K562 (cell line): ENCODE measurements around the gene RPS10. TPM values are rescaled to one million over a fixed set of nuclear protein-coding genes. Genes with fewer than 3 reads are reported as not detected.

Experiments used
- ATAC-seq: fragments of 200-7000 bp; cut with Tn5 transposase; 3 replicates; pipeline ENCODE4 v1.9.1; 2020; ENCODE audit warnings: moderate library complexity
- BruUV-seq: library from RNA; stranded (reverse); fragments of 400-500 nt; replicated peaks from 2 replicates; lab custom pipeline; 2021; lab: Mats Ljungman, UMichigan
- CTCF ChIA-PET: fragments of 300-600 bp; formaldehyde crosslinking; extraction: SDS; loops from one replicate; lab custom pipeline; 2021; ENCODE audit warnings: low intra/inter-chr PET ratio; lab: Yijun Ruan, JAX
- POLR2A ChIA-PET: fragments of 300-600, 350-650 bp; sonication (Branson Sonifier 250); formaldehyde crosslinking; extraction: SDS; loops from one replicate; lab custom pipeline; 2021; ENCODE audit warnings: antibody characterized with exemption, inconsistent platforms; lab: Yijun Ruan, JAX
- DNase-seq, 4 experiments: peaks; one replicate each; pipeline versions ENCODE4 v3.0.0 to v3.0.0-alpha.2; 2011 to 2018; ENCODE audit warnings: low spot score in 3 of 4, mixed read lengths in 3 of 4; ENCODE audit errors: extremely low read depth in 1 of 4
- FAIRE-seq: peaks from 2 replicates; lab custom pipeline; 2011; peaks lifted over from hg19 to GRCh38; lab: Jason Lieb, UNC
- H2AFZ ChIP-seq: 2 replicates; pipeline ENCODE4 v1.6.0; 2011; ENCODE audit warnings: low read depth, low read length, control low read depth, inconsistent platforms
- H3K27ac ChIP-seq: fragments of 200-600 bp; 3 replicates; pipeline ENCODE4 v1.8.0; 2011; ENCODE audit warnings: low read depth, mild to moderate bottlenecking, control low read depth, inconsistent platforms, low read length, moderate library complexity, mixed read lengths; ENCODE audit errors: extremely low read depth
- H3K27me3 ChIP-seq, 2 experiments: fragments of 300-600 bp in 1 of 2; 2 replicates in 1 of 2; 3 replicates in 1 of 2; pipeline versions ENCODE4 v1.6.0 to v1.8.0; 2011; ENCODE audit warnings: inconsistent platforms in 2 of 2, low read length in 2 of 2, mild to moderate bottlenecking in 1 of 2, mixed read lengths in 1 of 2, moderate library complexity in 1 of 2; ENCODE audit not compliant: control insufficient read depth in 2 of 2, insufficient read depth in 2 of 2
- H3K36me3 ChIP-seq: fragments of 300-600 bp; 3 replicates; pipeline ENCODE4 v1.8.0; 2011; ENCODE audit warnings: mild to moderate bottlenecking, low read length, inconsistent platforms; ENCODE audit not compliant: control insufficient read depth, insufficient read depth
- H3K4me1 ChIP-seq, 2 experiments: fragments of 200-600 bp in 1 of 2; replicated peaks in 1 of 2; 2 replicates in 1 of 2; 3 replicates in 1 of 2; pipeline versions ENCODE4 v1.5.1 to v1.8.0; 2011; ENCODE audit warnings: inconsistent platforms in 2 of 2, low read length in 2 of 2, mild to moderate bottlenecking in 1 of 2, mixed read lengths in 1 of 2, moderate library complexity in 1 of 2; ENCODE audit not compliant: control insufficient read depth in 2 of 2, insufficient read depth in 2 of 2
- H3K4me2 ChIP-seq: 2 replicates; pipeline ENCODE4 v1.6.1; 2011; ENCODE audit warnings: low read length, control low read depth, inconsistent platforms, mixed read lengths; ENCODE audit not compliant: insufficient read depth
- H3K4me3 ChIP-seq: fragments of 200-600 bp; sonication (generic), shearing (Covaris generic); 2 replicates; pipeline ENCODE4 v1.5.1; 2016; ENCODE audit warnings: control low read depth, inconsistent platforms
- H3K79me2 ChIP-seq: fragments of 200-600 bp; 3 replicates; pipeline ENCODE4 v1.8.0; 2011; ENCODE audit warnings: low read length, inconsistent platforms; ENCODE audit not compliant: control insufficient read depth, insufficient read depth
- H3K9ac ChIP-seq, 2 experiments: 2 replicates each; pipeline versions ENCODE4 v1.6.0 to v1.6.1; 2011; ENCODE audit warnings: low read depth in 2 of 2, low read length in 2 of 2, control low read depth in 1 of 2, inconsistent platforms in 1 of 2, mild to moderate bottlenecking in 1 of 2, mixed read lengths in 1 of 2; ENCODE audit not compliant: insufficient read depth in 1 of 2
- H3K9me1 ChIP-seq: one replicate; pipeline ENCODE4 v1.6.0; 2011; ENCODE audit warnings: inconsistent platforms, mild to moderate bottlenecking, low read length, moderate library complexity; ENCODE audit not compliant: control insufficient read depth, insufficient read depth
- H3K9me3 ChIP-seq: replicated peaks from 2 replicates; pipeline ENCODE4 v1.5.1; 2011; ENCODE audit warnings: low read depth, low read length, inconsistent platforms; ENCODE audit not compliant: control insufficient read depth, insufficient read depth
- H4K20me1 ChIP-seq: replicated peaks from 2 replicates; pipeline ENCODE4 v1.6.1; 2011; ENCODE audit warnings: low read length, inconsistent platforms, mixed read lengths; ENCODE audit not compliant: control insufficient read depth, insufficient read depth
- BHLHE40 ChIP-seq: IDR thresholded peaks from 2 replicates; pipeline ENCODE4 v1.6.1; 2011; ENCODE audit warnings: low read length, improper control_type of control experiment
- EP300 ChIP-seq: IDR thresholded peaks from 2 replicates; pipeline ENCODE4 v1.6.1; 2012; ENCODE audit warnings: low read length, improper control_type of control experiment
- ETV5 ChIP-seq: sonication (generic); formaldehyde crosslinking; IDR thresholded peaks from 2 replicates; pipeline ENCODE4 v1.4.0; 2020; ENCODE audit warnings: low read depth, mild to moderate bottlenecking, missing genetic modification reagents
- GABPA ChIP-seq: fragments of 200-800 bp; sonication (Bioruptor generic); conservative IDR thresholded peaks from 2 replicates; pipeline ENCODE4 v1.6.1; 2016; ENCODE audit warnings: low read depth, missing genetic modification characterization, missing compliant biosample characterization
- HOXB6 ChIP-seq: fragments of 250-450 bp; sonication (Bioruptor Pico); IDR thresholded peaks from 2 replicates; pipeline ENCODE4 v1.5.1; 2022; ENCODE audit warnings: mild to moderate bottlenecking, borderline replicate concordance
- KAT7 ChIP-seq: sonication (generic); formaldehyde crosslinking; IDR thresholded peaks from 2 replicates; pipeline ENCODE4 v1.8.0; 2022; ENCODE audit warnings: missing genetic modification reagents, mild to moderate bottlenecking, borderline replicate concordance
- MEIS2 ChIP-seq: fragments of 450-650 bp; IDR thresholded peaks from 2 replicates; pipeline ENCODE4 v1.6.1; 2014; ENCODE audit warnings: mild to moderate bottlenecking; ENCODE audit not compliant: partially characterized antibody
- MIER1 ChIP-seq: fragments of 450-650 bp; IDR thresholded peaks from 2 replicates; pipeline ENCODE4 v1.6.1; 2016; ENCODE audit warnings: antibody characterized with exemption, mild to moderate bottlenecking, low read depth
- NRF1 ChIP-seq, 2 experiments: fragments of 450-650 bp; IDR thresholded peaks in 1 of 2; conservative IDR thresholded peaks in 1 of 2; 2 replicates each; pipeline ENCODE4 v1.6.1; 2014; ENCODE audit warnings: mild to moderate bottlenecking in 2 of 2
- ZNF347 ChIP-seq: fragments of 450-650 bp; formaldehyde crosslinking; IDR thresholded peaks from 2 replicates; pipeline ENCODE4 v1.4.0; 2020; ENCODE audit warnings: low read depth, mild to moderate bottlenecking, moderate library complexity
- WGBS: fragments of 100-300 bp; shearing (Covaris generic); methylation state at CpG from one replicate; pipeline ENCODE4 v1.1.6; 2016; ENCODE audit warnings: low coverage, mixed read lengths; ENCODE audit not compliant: insufficient coverage; ENCODE audit errors: missing lambda C conversion rate; 5-methylcytosine and 5-hydroxymethylcytosine counted together
- in situ Hi-C: fragments of 300-500 bp; cut with MboI; formaldehyde crosslinking; loops from 4 replicates; pipeline ENCODE4 v1.15.0; 2018; ENCODE audit warnings: inconsistent platforms, mixed read lengths
- intact Hi-C: fragments of 100-400 bp; cut with micrococcal nuclease; formaldehyde crosslinking; loops from 2 replicates; pipeline ENCODE4 v1.14.2; 2022
- polyA plus RNA-seq, 8 experiments: library from polyadenylated mRNA; depleted of rRNA in 4 of 8; stranded (reverse) in 5 of 8; unstranded in 3 of 8; fragments of >200 nt; fragmentation: Nextera tagmentation in 2 of 8; fragmentation: Illumina TruSeq in 1 of 8; extraction: Ambion mirVana in 2 of 8; extraction: Trizol in 1 of 8; gene quantifications; 2 replicates each; pipeline versions ENCODE4 v1.2.1 to v1.2.3, GENCODE V29; 2011 to 2014; ENCODE audit warnings: inconsistent platforms in 1 of 8, missing spikeins in 1 of 8
- total RNA-seq, 7 experiments: library from RNA; depleted of rRNA in 6 of 7; stranded (reverse); fragments of >200 nt in 6 of 7; fragmentation: Illumina TruSeq in 2 of 7; extraction: Trizol in 2 of 7; gene quantifications; 2 replicates each; pipeline versions ENCODE4 v1.2.1 to v1.2.3, GENCODE V29; 2011 to 2021; ENCODE audit warnings: low replicate concordance in 1 of 7

Gene RPS10
- total and polyA plus RNA-seq, 9 of the 15 experiments (the other 6 are each of a cell fraction or from before 2014, with no cell fraction given), result 2,680 to 5,251 (median 3,876) TPM

- no peak overlapping the region for H3K4me2 ChIP-seq
- no peak for ATAC-seq
- no peak overlapping the region for H3K9ac ChIP-seq
- H3K27me3 ChIP-seq, result no peaks in the 10 kb centered on the region
- intact Hi-C loops, result no loop called here
- H3K4me3 ChIP-seq, result no peak overlapping the region
- peaks cover 4 to 5% of the 10 kb centered on the region in 2 experiments; a peak in 3 of 5 replicates for H3K4me1 ChIP-seq
- H3K9me1 ChIP-seq, result no peaks in the 10 kb centered on the region
- BruUV-seq, result no TSS peak
- H3K36me3 ChIP-seq, result no peaks in the 10 kb centered on the region
- H3K27ac ChIP-seq, result no peak overlapping the region
- ChIA-PET POLR2A (interaction anchor here (0.7 to 1.2 kb wide), 2 partner anchors 19 to 23 kb away, joined by 3 to 4 read pairs; no protein-coding TSS in a partner anchor), CTCF (no interaction called here)
- in situ Hi-C loops, result no loop called here
- no peaks in the 10 kb centered on the region for H3K79me2 ChIP-seq
- peak in 2 of 4 experiments; percentile 5 to 15 for DNase-seq
- H3K9me3 ChIP-seq, result no peaks in the 10 kb centered on the region
- H4K20me1 ChIP-seq, result no peaks in the 10 kb centered on the region
- peak overlapping the region; percentile 62 for H2AFZ ChIP-seq
- WGBS, result 11% methylated on average over 4 of the region's 4 CpGs
- no peak for FAIRE-seq
- no peak for TF ChIP-seq GABPA (tag)
- no peak for TF ChIP-seq MIER1
- no peak for TF ChIP-seq NRF1 (conservative IDR thresholded peaks at IDR 0.05 in 1 of 2, IDR thresholded peaks at IDR 0.05 in 1 of 2)
- no peak for TF ChIP-seq KAT7 (CRISPR knock-in tag)
- no peak for TF ChIP-seq ZNF347 (CRISPR knock-in tag)
- peak; percentile 34 for TF ChIP-seq MEIS2
- TF ChIP-seq BHLHE40, result 0 out of 2 replicates have a peak, but pooled peaks have one; percentile 42
- no peak for TF ChIP-seq HOXB6 (CRISPR knock-in tag)
- TF ChIP-seq ETV5 (CRISPR knock-in tag), result no peak
- TF ChIP-seq EP300, result no peak
Observed at GRCh38 chr6:34445313-34445860, 19.5 kb upstream of the RPS10 start.
